K562 (cell line): ENCODE results near the gene LSM4. TPM values are rescaled to one million over a fixed set of nuclear protein-coding genes. Genes with fewer than 3 reads are reported as not detected.

Experiments
- CBFA2T2 ChIP-seq: fragments of 450-650 bp; conservative IDR thresholded peaks from 2 replicates; pipeline ENCODE4 v1.6.1; 2017; ENCODE audit warnings: mild to moderate bottlenecking
- CREM ChIP-seq: IDR thresholded peaks from 2 replicates; pipeline ENCODE4 v1.6.1; 2014; ENCODE audit warnings: antibody characterized with exemption, low read depth
- HDAC1 ChIP-seq, 2 experiments: fragments of 450-650 bp; IDR thresholded peaks; 2 replicates each; pipeline ENCODE4 v1.6.1; 2016 to 2017; ENCODE audit warnings: inconsistent platforms in 1 of 2, mild to moderate bottlenecking in 1 of 2, moderate library complexity in 1 of 2
- HNRNPLL ChIP-seq: fragments of 200-400 bp; formaldehyde crosslinking; IDR thresholded peaks from 2 replicates; pipeline ENCODE4 v1.6.1; 2017; ENCODE audit warnings: low read length, low read depth, mild to moderate bottlenecking; ENCODE audit not compliant: poor library complexity, severe bottlenecking
- KAT2B ChIP-seq: IDR thresholded peaks from one replicate; pipeline ENCODE4 v1.6.1; 2012; ENCODE audit warnings: low read depth, mild to moderate bottlenecking, control low read depth, inconsistent platforms, low read length, moderate library complexity
- MYC ChIP-seq, 2 experiments: fragments of 250-450 bp in 1 of 2; sonication (Bioruptor Pico) in 1 of 2; IDR thresholded peaks; 2 replicates each; pipeline versions ENCODE4 v1.5.1 to v1.6.1; 2012 to 2021; ENCODE audit warnings: low read depth in 2 of 2, borderline replicate concordance in 1 of 2, improper control_type of control experiment in 1 of 2, low read length in 1 of 2, mild to moderate bottlenecking in 1 of 2, moderate library complexity in 1 of 2
- SIN3A ChIP-seq, 2 experiments: fragments of 150-350 bp in 1 of 2; IDR thresholded peaks; 2 replicates each; pipeline ENCODE4 v1.6.1; 2011 to 2016; ENCODE audit warnings: borderline replicate concordance in 2 of 2, low read depth in 2 of 2, low read length in 2 of 2, mild to moderate bottlenecking in 2 of 2, moderate library complexity in 2 of 2; ENCODE audit not compliant: control insufficient read depth in 1 of 2
- TRIM24 ChIP-seq, 2 experiments: fragments of 450-650 bp; IDR thresholded peaks; 2 replicates each; pipeline ENCODE4 v1.6.1; 2016
- ZNF766 ChIP-seq: fragments of 200-800 bp; sonication (Bioruptor generic); conservative IDR thresholded peaks from 2 replicates; pipeline ENCODE4 v1.6.1; 2016; ENCODE audit warnings: missing genetic modification characterization, missing compliant biosample characterization
- polyA plus RNA-seq, 8 experiments: library from polyadenylated mRNA; depleted of rRNA in 4 of 8; stranded (reverse) in 5 of 8; unstranded in 3 of 8; fragments of >200 nt; fragmentation: Nextera tagmentation in 2 of 8; fragmentation: Illumina TruSeq in 1 of 8; extraction: Ambion mirVana in 2 of 8; extraction: Trizol in 1 of 8; gene quantifications; 2 replicates each; pipeline versions ENCODE4 v1.2.1 to v1.2.3, GENCODE V29; 2011 to 2014; ENCODE audit warnings: inconsistent platforms in 1 of 8, missing spikeins in 1 of 8
- total RNA-seq, 7 experiments: library from RNA; depleted of rRNA in 6 of 7; stranded (reverse); fragments of >200 nt in 6 of 7; fragmentation: Illumina TruSeq in 2 of 7; extraction: Trizol in 2 of 7; gene quantifications; 2 replicates each; pipeline versions ENCODE4 v1.2.1 to v1.2.3, GENCODE V29; 2011 to 2021; ENCODE audit warnings: low replicate concordance in 1 of 7
- TF ChIP-seq, protein P1 (sequence below): sonication (generic); formaldehyde crosslinking; IDR thresholded peaks from 2 replicates; pipeline ENCODE4 v1.8.1; 2022; ENCODE audit warnings: missing genetic modification reagents
- TF ChIP-seq, protein P2 (sequence below): fragments of 450-650 bp; IDR thresholded peaks from 2 replicates; pipeline ENCODE4 v1.6.1; 2017; ENCODE audit warnings: antibody characterized with exemption, mild to moderate bottlenecking
- TF ChIP-seq, protein P3 (sequence below): fragments of 450-650 bp; IDR thresholded peaks from 2 replicates; pipeline ENCODE4 v1.6.1; 2018; ENCODE audit not compliant: partially characterized antibody

Gene LSM4
- total and polyA plus RNA-seq, 9 of the 15 experiments (the other 6 are each of a cell fraction or from before 2014, with no cell fraction given) = 11.9 to 763 (median 202) TPM

DNA sequence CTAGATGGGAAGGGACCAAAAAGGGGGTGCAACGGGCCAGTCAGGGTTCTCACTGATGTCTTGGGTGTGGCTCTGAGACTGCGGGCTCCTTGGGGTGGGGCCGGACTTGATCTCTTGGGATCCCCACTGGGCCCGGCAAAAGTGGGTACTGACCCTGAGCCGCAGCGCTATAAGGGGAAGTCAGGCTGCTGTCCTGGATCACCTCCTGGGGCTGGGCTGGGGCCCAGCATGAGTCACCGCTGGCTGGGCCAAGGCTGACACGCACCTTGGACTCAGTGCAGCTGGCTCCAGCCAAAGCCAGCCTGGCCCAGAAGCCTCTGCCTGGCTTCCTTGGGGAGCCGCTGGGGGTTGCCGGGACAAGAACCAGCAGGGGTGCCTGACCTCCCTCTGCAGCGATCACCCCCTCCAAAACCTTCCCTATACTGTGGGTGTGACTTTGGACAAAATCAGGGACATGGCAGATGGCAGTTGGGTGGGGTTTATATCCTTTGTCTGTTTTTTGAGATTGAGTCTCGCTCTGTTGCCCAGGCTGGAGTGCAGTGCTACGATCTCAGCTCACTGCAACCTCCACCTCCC lies 48.0 kb downstream of the LSM4 start (continued):
- TF ChIP-seq, protein P1, sequence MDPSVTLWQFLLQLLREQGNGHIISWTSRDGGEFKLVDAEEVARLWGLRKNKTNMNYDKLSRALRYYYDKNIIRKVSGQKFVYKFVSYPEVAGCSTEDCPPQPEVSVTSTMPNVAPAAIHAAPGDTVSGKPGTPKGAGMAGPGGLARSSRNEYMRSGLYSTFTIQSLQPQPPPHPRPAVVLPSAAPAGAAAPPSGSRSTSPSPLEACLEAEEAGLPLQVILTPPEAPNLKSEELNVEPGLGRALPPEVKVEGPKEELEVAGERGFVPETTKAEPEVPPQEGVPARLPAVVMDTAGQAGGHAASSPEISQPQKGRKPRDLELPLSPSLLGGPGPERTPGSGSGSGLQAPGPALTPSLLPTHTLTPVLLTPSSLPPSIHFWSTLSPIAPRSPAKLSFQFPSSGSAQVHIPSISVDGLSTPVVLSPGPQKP (CRISPR knock-in tag) = no peak
- TF ChIP-seq ZNF766 (CRISPR knock-in tag) (0 out of 2 replicates have a peak, but pooled peaks have one; percentile 33), CREM (peak; percentile 44), HDAC1 (IDR thresholded peaks at IDR 0.05) (peak in 1 of 2 experiments; percentile 23; a peak in 1 of 4 replicates), HNRNPLL (peak; percentile 20), SIN3A (IDR thresholded peaks at IDR 0.05; ENCODE audit: borderline replicate concordance in 2 of 2, control insufficient read depth in 1 of 2, low read depth in 2 of 2, low read length in 2 of 2) (no peak; a peak in 1 of 4 replicates), MYC (IDR thresholded peaks at IDR 0.05; ENCODE audit: low read depth, low read length) (peak; percentile 52; the same call in 1 of the 2 replicates), MYC (CRISPR knock-in tag; IDR thresholded peaks at IDR 0.05; ENCODE audit: borderline replicate concordance, low read depth) (no peak), CBFA2T2 (peak; percentile 30; the same call in 1 of the 2 replicates), KAT2B (peak; percentile 74), TRIM24 (IDR thresholded peaks at IDR 0.05) (peak in 1 of 2 experiments; percentile 69; a peak in 2 of 4 replicates)
- TF ChIP-seq, protein P2, sequence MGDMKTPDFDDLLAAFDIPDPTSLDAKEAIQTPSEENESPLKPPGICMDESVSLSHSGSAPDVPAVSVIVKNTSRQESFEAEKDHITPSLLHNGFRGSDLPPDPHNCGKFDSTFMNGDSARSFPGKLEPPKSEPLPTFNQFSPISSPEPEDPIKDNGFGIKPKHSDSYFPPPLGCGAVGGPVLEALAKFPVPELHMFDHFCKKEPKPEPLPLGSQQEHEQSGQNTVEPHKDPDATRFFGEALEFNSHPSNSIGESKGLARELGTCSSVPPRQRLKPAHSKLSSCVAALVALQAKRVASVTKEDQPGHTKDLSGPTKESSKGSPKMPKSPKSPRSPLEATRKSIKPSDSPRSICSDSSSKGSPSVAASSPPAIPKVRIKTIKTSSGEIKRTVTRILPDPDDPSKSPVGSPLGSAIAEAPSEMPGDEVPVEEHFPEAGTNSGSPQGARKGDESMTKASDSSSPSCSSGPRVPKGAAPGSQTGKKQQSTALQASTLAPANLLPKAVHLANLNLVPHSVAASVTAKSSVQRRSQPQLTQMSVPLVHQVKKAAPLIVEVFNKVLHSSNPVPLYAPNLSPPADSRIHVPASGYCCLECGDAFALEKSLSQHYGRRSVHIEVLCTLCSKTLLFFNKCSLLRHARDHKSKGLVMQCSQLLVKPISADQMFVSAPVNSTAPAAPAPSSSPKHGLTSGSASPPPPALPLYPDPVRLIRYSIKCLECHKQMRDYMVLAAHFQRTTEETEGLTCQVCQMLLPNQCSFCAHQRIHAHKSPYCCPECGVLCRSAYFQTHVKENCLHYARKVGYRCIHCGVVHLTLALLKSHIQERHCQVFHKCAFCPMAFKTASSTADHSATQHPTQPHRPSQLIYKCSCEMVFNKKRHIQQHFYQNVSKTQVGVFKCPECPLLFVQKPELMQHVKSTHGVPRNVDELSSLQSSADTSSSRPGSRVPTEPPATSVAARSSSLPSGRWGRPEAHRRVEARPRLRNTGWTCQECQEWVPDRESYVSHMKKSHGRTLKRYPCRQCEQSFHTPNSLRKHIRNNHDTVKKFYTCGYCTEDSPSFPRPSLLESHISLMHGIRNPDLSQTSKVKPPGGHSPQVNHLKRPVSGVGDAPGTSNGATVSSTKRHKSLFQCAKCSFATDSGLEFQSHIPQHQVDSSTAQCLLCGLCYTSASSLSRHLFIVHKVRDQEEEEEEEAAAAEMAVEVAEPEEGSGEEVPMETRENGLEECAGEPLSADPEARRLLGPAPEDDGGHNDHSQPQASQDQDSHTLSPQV = peak; percentile 78; the same call in 1 of the 2 replicates
- TF ChIP-seq, protein P3, sequence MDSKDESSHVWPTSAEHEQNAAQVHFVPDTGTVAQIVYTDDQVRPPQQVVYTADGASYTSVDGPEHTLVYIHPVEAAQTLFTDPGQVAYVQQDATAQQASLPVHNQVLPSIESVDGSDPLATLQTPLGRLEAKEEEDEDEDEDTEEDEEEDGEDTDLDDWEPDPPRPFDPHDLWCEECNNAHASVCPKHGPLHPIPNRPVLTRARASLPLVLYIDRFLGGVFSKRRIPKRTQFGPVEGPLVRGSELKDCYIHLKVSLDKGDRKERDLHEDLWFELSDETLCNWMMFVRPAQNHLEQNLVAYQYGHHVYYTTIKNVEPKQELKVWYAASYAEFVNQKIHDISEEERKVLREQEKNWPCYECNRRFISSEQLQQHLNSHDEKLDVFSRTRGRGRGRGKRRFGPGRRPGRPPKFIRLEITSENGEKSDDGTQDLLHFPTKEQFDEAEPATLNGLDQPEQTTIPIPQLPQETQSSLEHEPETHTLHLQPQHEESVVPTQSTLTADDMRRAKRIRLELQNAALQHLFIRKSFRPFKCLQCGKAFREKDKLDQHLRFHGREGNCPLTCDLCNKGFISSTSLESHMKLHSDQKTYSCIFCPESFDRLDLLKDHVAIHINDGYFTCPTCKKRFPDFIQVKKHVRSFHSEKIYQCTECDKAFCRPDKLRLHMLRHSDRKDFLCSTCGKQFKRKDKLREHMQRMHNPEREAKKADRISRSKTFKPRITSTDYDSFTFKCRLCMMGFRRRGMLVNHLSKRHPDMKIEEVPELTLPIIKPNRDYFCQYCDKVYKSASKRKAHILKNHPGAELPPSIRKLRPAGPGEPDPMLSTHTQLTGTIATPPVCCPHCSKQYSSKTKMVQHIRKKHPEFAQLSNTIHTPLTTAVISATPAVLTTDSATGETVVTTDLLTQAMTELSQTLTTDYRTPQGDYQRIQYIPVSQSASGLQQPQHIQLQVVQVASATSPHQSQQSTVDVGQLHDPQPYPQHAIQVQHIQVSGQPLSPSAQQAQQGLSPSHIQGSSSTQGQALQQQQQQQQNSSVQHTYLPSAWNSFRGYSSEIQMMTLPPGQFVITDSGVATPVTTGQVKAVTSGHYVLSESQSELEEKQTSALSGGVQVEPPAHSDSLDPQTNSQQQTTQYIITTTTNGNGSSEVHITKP = peak; percentile 69
